Endometrium (tissue), 2 donors: ENCODE measurements around the gene KCTD21.

Experiments
- FAIRE-seq: peaks from 2 replicates; lab custom pipeline; 2012; peaks lifted over from hg19 to GRCh38; lab: Jason Lieb, UNC
- donor health status: control.
- donor health status: control.

KCTD21 gene

GRCh38 chr11:78200553-78200952 is 12.1 kb upstream of the KCTD21 start:
- no peak for FAIRE-seq

DNA sequence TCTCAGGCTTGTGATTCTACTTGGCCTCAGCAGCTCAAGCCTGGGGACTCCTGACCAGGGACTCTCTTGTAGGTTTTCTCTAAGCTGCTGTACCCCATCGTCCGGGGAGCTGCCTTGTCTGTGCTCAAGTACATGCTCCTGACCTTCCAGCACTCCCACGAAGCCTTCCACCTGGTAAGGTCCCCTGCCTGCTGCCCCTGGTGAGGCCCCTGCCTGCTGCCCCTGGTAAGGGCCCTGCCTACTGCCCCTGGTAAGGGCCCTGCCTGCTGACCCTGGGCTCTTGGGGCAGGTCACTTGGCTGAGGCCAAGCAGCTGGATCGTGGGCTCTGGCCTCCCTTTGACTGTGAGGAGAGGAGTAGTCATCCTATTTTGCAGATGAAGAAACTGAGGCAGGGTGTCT is 11.6 kb upstream of the KCTD21 start:
- no peak for FAIRE-seq

GRCh38 chr11:78199653-78200015 is 11.2 kb upstream of the KCTD21 start:
- FAIRE-seq = no peak

DNA sequence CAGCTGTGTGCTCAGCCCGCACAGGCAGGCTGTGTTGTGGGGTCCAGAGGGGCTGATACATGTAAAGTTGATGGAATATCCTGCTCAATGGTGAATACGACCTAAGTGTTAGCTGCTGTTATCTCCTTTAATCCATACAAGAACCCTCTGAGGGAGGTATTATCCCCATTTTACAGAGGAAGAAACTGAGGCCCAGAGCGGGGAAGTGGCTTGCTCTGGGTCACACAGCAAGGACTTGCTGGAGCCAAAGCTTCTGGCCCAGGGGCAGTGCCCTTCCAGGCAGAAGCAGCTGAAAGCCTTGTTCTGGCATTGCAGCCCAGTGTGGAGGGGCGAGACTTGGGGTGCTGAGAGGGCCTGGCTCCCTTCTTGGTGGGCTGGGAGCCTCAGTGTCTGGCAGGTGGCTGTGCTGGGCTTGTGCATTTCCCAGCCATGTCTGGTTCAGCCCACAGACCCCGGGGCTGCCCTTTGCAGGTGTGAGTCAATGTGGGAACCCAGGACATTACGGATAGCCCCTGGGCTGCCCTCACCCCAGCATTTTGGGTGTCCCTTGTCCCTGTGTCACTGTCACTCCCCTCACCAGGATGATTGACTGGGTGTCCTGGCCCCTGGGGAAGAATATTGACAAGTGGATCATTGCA is 10.7 kb upstream of the KCTD21 start:
- FAIRE-seq = no peak

DNA sequence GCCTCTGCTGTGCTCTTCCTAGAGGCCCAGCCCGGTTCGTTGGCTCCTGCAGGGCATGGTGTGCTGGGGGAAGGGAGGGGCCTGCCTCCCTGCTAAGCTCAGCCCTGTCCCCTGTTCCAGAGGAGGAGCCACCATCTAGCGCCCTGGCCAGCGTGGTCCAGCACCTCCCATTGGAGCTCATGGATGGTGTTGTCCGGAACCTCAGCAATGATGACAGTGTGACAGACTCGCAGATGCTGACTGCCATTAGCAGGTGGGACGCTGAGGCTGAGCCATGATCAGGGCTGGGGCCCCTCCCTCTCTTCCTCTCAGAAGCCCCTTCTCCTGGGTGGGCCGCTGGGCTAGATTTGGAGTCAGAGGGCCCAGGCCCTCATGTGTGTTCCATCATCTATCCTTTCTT is 9.4 kb upstream of the KCTD21 start:
- FAIRE-seq = no peak

- no peak for FAIRE-seq
Observed at GRCh38 chr11:78196661-78197091, 8.2 kb upstream of the KCTD21 start.

GRCh38 chr11:78195917-78196560 is 7.6 kb upstream of the KCTD21 start:
- FAIRE-seq = no peak

- no peak for FAIRE-seq
Observed at GRCh38 chr11:78194490-78194889, 6.1 kb upstream of the KCTD21 start.

GRCh38 chr11:78193806-78194205 is 5.4 kb upstream of the KCTD21 start:
- no peak for FAIRE-seq

DNA sequence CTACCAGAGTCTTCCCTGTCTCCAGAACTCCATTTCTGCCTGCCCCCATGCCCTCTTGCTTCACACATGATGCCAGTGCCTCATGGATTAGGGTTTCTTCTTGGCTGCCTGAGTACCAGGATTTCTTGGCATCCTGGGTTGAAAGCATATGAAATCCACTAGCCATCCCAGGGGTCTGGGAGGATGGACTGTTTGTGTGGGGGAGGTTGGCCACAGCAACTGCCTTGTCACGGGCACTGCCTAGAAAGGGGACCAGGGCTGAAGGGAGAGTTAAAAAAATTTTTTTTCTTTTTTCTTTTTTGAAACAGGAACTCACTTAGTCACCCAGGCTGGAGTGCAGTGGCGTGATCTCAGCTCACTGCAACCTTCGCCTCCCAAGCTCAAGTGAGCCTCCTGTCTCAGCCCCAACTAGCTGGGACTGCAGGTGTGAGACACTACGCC is 4.5 kb upstream of the KCTD21 start:
- FAIRE-seq = no peak

DNA sequence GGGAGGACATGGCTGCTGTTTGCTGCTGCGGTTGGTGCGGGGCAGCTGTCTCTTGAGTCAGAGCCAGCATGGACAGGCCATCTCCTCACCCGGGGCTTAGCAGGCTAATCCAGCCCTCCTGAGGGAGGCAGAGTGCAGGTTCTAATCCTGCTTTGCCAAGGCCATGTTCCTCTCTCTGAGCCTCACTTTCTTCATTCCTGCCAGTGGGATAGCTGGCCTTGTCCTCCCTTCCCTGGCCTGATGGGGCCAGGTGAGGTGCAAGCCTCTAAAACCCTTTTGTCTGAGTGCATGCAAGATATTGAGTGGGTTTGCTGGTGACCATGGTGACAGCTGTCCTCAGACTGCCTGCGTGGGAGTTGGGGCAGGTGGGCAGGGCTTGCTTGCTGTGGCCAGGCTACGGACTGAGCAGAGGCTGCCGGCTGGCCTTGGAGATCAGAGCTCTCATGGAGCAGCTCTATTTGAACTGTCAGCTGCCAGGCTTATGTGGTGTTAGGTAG is 3.8 kb upstream of the KCTD21 start:
- FAIRE-seq = no peak

DNA sequence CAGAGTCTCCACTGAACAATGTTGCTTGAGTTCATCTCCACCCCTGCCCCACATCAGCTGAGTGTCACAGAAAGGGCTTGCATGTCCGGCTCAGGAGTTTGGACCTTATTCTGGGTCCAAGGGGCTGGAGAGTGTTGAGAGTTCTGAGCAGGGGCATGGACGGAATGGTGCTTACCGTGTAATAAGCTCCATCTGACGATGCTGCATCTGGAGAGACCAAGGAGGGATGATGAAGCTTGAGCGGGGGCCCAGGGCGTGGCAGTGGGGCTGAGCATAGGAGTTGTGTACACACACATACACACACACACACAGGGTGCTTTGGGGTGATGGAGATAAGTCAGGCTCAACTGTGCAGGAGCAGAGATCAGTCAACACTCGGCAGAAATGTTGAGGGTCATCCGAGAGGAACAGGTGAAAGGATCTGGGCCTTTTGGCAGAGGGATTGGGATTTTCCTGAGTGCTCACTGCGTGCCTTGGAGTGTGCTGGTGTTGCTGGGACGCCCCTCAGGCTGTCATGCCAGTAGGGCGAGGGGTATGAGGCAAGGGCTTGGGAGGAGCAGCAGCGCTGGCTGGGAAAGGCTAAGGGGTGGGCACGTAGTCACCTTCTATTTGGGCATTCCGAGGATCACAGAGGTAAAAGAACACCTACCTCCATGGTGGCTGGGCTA is 2.6 kb upstream of the KCTD21 start:
- no peak for FAIRE-seq

DNA sequence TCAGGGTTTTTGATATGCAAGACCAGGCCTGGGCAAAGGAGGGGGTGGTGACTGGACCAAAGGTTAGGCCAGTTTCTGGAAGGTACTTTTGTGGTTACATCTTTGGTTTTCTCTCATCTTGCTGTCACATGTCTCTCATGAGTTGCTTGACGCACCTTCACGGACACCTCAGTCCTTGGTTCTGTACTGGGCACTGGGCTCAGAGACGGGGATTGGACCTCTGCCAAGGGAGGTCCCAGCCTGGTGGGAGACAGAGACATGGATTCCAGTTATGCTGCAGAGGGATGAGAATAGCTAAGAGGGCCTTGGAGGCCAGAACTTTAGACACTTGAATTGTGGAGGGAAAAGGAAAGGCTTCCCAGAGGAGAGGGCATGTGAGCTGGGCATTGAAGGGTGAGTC is 1.9 kb upstream of the KCTD21 start:
- no peak for FAIRE-seq

- no peak for FAIRE-seq
Observed at GRCh38 chr11:78189851-78190250, 1.4 kb upstream of the KCTD21 start.

DNA sequence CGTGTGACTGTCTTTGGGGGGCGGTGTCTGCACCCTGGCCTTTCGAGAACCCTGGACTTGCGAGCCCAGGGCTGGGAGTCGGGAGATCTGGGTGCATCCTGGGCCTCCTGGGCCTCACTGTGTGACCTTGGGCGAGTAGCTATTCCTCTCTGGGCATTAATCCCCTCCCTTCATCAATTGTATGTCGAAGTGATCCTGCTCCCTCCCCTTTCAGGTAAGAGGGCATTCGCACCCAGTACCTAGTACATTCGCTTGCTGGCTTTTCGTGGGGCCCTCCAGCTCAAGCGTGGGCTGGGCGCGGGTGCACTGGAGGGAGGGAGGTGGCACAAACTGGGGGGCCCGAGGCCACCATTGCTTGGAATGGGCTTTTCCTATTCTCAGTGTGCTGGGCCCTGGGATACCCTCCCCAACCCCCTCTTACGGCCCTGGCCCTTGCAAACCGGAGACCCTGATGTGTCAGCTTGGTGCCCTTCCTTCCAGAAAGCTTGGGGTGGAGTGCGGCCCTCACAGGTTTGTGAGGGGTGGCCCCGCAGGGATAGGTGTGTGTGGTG is 823 bp upstream of the KCTD21 start:
- no peak for FAIRE-seq

DNA sequence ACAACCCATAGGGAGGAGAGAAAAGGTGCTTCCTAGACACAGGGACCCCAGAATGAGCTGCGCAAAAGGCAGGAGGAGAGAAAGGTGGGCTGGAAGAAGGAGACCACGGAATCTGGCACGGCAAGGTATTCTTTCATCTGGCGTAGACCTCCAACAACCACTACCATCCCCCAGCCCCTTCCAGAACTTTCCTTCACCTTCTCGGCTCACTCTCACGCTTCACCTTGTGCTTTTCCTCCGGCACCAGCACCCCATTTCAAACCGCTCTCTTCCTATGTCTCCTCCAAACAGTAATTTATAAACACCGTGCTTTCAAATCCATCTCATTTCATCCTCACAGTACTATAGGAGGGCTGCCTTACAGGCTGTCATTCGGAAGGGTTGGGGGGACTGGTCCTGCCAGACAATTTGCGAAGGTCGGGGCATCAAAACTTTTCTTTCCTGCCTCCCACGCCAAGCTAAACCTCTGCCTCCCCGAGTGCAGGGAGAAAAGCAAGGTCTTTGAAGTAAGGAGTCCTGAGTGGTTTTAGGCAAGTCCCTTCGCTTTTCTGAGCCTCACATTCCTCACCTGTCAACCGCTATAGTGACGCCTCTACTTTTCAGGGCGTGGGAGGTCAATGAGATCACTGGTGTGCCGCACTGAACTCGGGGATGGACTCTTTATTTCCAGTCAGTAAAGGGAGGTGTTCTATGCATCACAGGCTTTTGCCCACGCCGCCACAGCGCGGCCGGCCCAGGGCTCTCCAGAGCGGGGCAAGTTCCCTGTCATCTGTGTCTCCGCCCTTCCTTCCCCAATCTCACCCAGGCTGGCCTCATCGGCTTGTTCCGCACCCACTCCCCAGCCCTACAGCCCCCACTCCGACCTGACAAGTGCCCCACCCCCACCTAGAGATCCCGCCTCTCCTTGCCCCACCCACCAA is 800 bp downstream of the KCTD21 start:
- FAIRE-seq = no peak

- no peak for FAIRE-seq
Observed at GRCh38 chr11:78181185-78181584, 7.2 kb downstream of the KCTD21 start.

GRCh38 chr11:78180751-78181150 is 7.7 kb downstream of the KCTD21 start:
- no peak for FAIRE-seq

DNA sequence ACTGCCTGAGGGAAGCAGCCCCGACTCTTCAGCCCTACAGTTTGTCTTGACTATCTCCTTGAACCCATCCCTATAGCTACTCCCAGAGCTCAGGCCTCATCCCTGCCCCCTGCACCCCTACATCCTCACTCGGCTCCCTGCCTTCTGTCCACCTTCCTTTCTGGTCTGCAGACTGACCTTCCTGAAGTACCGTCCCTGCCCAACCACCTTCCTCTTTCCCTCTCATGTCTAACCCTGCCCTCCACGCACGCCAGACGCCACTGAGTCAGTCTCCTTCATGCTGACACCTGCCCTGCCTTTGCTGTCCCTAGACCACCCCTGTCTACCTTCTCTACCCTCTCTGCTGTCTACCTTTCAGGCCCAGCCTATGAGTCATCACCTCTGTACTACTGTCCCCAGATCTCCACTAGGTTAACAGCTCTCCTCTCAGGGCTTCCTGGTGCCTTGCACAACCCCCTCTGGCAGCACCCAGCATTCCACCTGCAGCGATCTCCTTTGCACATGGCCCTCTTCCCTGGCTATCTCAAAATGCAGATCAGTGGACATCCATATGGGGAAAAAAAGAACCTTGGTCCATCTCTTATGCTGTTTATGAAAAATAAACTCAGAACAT is 8.9 kb downstream of the KCTD21 start:
- no peak for FAIRE-seq

DNA sequence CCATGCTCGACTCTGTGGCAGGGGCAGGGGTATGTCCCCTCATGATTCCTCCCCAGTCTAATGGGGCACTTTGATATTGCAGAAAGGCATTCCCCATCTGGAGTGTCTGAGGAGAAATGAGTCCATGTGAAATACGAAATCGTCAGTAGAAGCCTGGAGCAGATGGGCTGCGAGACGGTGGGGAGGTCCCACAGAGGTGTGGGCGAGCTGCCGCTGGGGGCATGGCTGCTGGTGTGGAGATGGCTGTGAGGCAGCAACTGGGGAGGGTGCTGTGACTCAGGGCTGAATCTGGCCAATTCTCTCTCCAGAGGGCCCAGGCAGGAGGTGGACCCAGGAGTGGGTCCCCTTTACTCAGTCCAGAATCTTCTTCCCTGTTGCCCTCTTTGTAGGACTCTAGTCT is 11.2 kb downstream of the KCTD21 start:
- no peak for FAIRE-seq

- no peak for FAIRE-seq
Observed at GRCh38 chr11:78176605-78177141, 11.8 kb downstream of the KCTD21 start.
